Measurements from ENCODE around the gene SGMS1. TPM values are rescaled to one million over a fixed set of nuclear protein-coding genes. Genes with fewer than 3 reads are reported as not detected.

Gene SGMS1
- total RNA-seq, 1 donor from 2014 or later = 27.5 TPM

DNA sequence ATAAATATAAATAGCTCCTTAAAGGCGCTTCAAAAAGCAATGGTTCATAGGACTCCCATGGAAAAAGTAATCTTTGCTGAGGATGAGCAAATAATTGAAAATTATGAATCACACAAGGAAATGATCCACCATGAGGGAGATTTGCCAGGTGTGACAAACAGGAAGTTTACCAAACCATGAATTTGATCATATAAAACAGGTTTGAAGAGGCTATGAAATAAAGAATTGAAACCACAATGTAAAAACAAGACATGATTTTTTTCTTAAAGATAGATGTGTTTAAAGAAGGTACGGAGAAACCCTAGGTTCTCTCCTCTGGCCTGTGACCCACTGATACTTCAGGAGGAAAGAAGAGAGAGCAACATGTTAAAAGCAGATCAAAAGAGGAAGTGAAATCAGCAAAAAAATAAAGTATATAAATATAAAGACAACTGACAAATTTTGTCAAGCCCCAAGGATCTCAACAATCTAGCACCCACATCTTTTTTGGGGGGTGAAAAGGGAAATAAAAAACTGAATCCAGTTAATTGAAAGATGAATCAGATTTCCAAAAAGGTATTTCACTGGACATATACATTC is 261.1 kb downstream of the SGMS1 start:
- ATAC-seq (ENCODE audit: low read depth) = peak; percentile 92
- peaks cover 41% of the 10 kb centered on the region for H3K36me3 Mint-ChIP-seq (ENCODE audit: low read depth)
- CTCF ChIA-PET = no interaction called here

DNA sequence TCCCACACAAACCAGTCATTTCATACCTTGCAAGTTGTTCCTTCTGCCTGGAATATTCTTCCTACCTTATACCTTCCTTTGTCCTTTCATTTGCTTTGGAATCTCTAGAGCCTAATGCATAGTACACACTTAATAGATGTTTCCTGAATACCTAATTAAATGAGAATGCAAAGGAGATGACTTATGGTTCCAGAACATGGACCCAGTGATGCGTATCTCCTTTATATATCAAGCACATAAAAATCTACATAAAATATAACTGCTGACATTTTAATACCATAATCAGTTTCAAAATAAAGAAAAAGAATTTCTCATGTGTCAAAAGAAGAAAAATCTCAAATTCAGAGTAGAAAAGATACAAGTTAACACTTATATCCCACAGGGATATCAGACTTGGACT is 261.8 kb downstream of the SGMS1 start:
- intact Hi-C loops (cut with micrococcal nuclease) = loop anchor here (1.0 to 5.0 kb wide), 8 partner anchors 15 to 260 kb away; no protein-coding TSS in a partner anchor
- H3K27ac Mint-ChIP-seq = peak overlapping the region; percentile 87
- TF ChIP-seq, protein P1, sequence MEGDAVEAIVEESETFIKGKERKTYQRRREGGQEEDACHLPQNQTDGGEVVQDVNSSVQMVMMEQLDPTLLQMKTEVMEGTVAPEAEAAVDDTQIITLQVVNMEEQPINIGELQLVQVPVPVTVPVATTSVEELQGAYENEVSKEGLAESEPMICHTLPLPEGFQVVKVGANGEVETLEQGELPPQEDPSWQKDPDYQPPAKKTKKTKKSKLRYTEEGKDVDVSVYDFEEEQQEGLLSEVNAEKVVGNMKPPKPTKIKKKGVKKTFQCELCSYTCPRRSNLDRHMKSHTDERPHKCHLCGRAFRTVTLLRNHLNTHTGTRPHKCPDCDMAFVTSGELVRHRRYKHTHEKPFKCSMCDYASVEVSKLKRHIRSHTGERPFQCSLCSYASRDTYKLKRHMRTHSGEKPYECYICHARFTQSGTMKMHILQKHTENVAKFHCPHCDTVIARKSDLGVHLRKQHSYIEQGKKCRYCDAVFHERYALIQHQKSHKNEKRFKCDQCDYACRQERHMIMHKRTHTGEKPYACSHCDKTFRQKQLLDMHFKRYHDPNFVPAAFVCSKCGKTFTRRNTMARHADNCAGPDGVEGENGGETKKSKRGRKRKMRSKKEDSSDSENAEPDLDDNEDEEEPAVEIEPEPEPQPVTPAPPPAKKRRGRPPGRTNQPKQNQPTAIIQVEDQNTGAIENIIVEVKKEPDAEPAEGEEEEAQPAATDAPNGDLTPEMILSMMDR (IDR thresholded peaks at IDR 0.05) = no peak
- no peaks in the 10 kb centered on the region for H3K27me3 Mint-ChIP-seq
- no peak for DNase-seq
- peaks cover 50% of the 10 kb centered on the region for H3K4me1 Mint-ChIP-seq
- no peak for ATAC-seq (ENCODE audit: low read depth)
- ChIA-PET CTCF (no interaction called here), POLR2A (interaction anchor here (0.7 kb wide), 1 partner anchor 254 kb away, joined by 3 read pairs; no protein-coding TSS in a partner anchor)
- H3K9me3 Mint-ChIP-seq = peaks cover 12% of the 10 kb centered on the region
- no peak overlapping the region for H3K4me3 Mint-ChIP-seq
- H3K36me3 Mint-ChIP-seq (ENCODE audit: low read depth) = peaks cover 34% of the 10 kb centered on the region

More for the DNA sequence above, 261.1 kb downstream of the SGMS1 start:
- POLR2A ChIA-PET = no interaction called here
- intact Hi-C loops (cut with micrococcal nuclease) = loop anchor here (1.0 to 5.0 kb wide), 9 partner anchors 11 to 260 kb away; no protein-coding TSS in a partner anchor
- DNase-seq = no peak
- Mint-ChIP-seq H3K27me3 (no peaks in the 10 kb centered on the region), H3K9me3 (peaks cover 12% of the 10 kb centered on the region), H3K4me3 (peak overlapping the region; percentile 29), H3K4me1 (peaks cover 53% of the 10 kb centered on the region), H3K27ac (peak overlapping the region; percentile 87)
- TF ChIP-seq, protein P1 (IDR thresholded peaks at IDR 0.05) = no peak

DNA sequence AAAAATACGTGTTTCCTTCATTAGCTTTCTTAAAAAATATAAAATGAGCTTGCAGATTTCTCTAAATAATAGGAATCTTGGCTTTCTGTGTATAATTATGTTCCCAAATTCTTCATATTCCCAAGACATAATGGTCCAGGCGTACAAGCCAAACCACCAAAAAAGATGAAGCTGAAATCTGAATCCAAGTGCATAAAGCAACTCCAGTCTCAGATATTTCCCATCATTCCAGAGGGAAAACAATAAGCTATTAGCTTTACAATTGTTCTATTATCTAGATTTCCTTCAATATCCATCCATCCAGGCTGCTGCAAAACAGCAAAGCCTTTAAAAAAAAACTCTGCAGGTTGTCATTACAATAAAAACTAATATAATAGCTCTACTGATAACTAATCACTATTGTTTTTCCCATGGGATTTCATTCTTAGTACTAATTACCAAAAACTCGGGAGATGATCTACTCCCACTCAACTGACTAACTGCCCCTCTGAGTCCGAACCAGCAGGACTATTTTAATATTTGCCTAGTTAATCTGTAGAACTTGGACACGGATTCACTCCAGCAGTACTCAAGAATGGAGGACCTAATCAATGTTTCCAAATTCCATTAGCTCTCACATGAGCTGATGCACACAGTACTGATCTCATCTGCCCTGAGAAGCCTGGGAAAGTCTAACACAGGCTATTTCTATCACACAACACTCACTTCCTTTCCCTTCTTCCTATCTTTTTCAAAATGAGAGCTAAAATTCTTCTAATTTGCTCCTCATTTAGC is 263.5 kb downstream of the SGMS1 start:
- Mint-ChIP-seq H3K4me1 (peaks cover 50% of the 10 kb centered on the region), H3K27ac (peak overlapping the region; percentile 87), H3K9me3 (peaks cover 6% of the 10 kb centered on the region), H3K27me3 (no peaks in the 10 kb centered on the region), H3K4me3 (no peak overlapping the region), H3K36me3 (ENCODE audit: low read depth) (peaks cover 25% of the 10 kb centered on the region)
- ATAC-seq (ENCODE audit: low read depth) (no peak), DNase-seq (no peak)
- intact Hi-C loops (cut with micrococcal nuclease) = loop anchor here (5.0 kb wide), 1 partner anchor 147 kb away; no protein-coding TSS in a partner anchor
- POLR2A ChIA-PET = interaction anchor here (1.0 kb wide), 1 partner anchor 264 kb away, joined by 3 read pairs; the partner anchor contains the start of gene SGMS1
- CTCF ChIA-PET = interaction anchor here (1.1 kb wide), 1 partner anchor 7 kb away, joined by 4 read pairs; no protein-coding TSS in a partner anchor
- TF ChIP-seq, protein P1 (IDR thresholded peaks at IDR 0.05) = no peak

DNA sequence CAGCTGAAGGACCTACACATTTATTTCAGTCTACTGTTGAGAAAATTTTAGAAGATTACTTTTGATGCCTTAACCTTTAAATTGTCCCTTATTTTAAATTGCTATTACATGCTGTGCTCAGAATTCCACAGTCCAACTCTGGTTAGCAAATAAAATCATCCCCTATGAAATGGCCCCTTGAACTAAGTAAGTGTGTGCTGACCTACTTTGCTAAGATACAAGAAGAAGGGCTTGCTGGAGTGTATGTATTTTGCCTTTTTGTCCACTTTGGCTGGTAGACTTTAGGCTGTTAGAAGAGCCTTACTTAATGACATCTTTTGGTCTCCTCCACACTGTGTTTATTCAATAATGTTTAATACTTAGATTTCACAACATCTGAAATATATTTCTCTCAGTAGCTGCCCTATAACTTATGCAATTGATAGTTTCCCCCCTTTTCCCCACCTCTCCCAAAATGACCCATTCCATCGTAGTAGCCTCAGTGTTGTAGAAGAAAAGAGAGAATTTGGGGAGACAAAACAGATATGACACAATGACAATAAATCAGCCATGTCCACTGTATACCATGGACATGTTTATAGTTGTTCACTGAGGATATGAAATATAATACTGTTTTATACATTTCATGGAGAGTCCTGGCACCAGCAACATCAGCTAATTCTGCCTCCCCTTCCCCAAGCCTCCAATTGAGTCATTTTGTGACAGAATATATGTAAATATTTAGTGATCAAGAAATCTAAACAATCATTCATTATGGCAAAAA is 264.6 kb downstream of the SGMS1 start:
- Mint-ChIP-seq H3K4me1 (peaks cover 43% of the 10 kb centered on the region), H3K27ac (peak overlapping the region; percentile 4), H3K27me3 (no peaks in the 10 kb centered on the region), H3K36me3 (ENCODE audit: low read depth) (peaks cover 23% of the 10 kb centered on the region), H3K9me3 (peaks cover 6% of the 10 kb centered on the region), H3K4me3 (no peak overlapping the region)
- ATAC-seq (ENCODE audit: low read depth) (no peak), DNase-seq (no peak)
- TF ChIP-seq, protein P1 (IDR thresholded peaks at IDR 0.05) = no peak
- intact Hi-C loops (cut with micrococcal nuclease) = no loop called here
- CTCF ChIA-PET = interaction anchor here (1.1 to 1.3 kb wide), 2 partner anchors 8 kb away, joined by 4 read pairs; no protein-coding TSS in a partner anchor
- POLR2A ChIA-PET = interaction anchor here (1.6 kb wide), 1 partner anchor 9 kb away, joined by 5 read pairs; no protein-coding TSS in a partner anchor

Measured in activated B cell treated with CpG ODN at 0.5 μM for 24 hours (primary cell).